ENCODE results near the gene SCAPER.

GRCh38 chr15:76930831-76931396, 25.8 kb upstream of the SCAPER start:
- TF ChIP-seq CEBPB (IDR thresholded peaks at IDR 0.05; ENCODE audit: low read depth, low read length) (no peak), CTCF (conservative IDR thresholded peaks at IDR 0.05; ENCODE audit: low read depth, low read length) (no peak), MAFK (IDR thresholded peaks at IDR 0.05; ENCODE audit: low read depth, low read length) (no peak), NFE2L2 (IDR thresholded peaks at IDR 0.05; ENCODE audit: low read depth, low read length) (no peak), POLR2A (IDR thresholded peaks at IDR 0.05; ENCODE audit: low read depth, low read length) (no peak), FOS (IDR thresholded peaks at IDR 0.05; ENCODE audit: low read depth, low read length) (no peak), MXI1 (IDR thresholded peaks at IDR 0.05; ENCODE audit: borderline replicate concordance, low read depth, low read length) (no peak), RCOR1 (IDR thresholded peaks at IDR 0.05; ENCODE audit: insufficient replicate concordance, low read length) (no peak), RAD21 (IDR thresholded peaks at IDR 0.05; ENCODE audit: low read length) (no peak), RFX5 (IDR thresholded peaks at IDR 0.05; ENCODE audit: low read depth, low read length) (no peak), USF2 (IDR thresholded peaks at IDR 0.05; ENCODE audit: low read depth, low read length) (no peak)
